PC-3 (cell line): ENCODE measurements around the gene USH2A. TPM values are rescaled to one million over a fixed set of nuclear protein-coding genes. Genes with fewer than 3 reads are reported as not detected.

Source experiments
- ATAC-seq: fragments of 200-7000 bp; cut with Tn5 transposase; 2 replicates; pipeline ENCODE4 v1.9.1; 2020; ENCODE audit warnings: mild to moderate bottlenecking, moderate library complexity
- BruUV-seq: library from RNA; stranded (reverse); fragments of 400-500 nt; replicated peaks from 2 replicates; lab custom pipeline; 2021; lab: Mats Ljungman, UMichigan
- CTCF ChIA-PET: fragments of 300-600 bp; sonication (Branson Sonifier 250); formaldehyde crosslinking; loops from one replicate; lab custom pipeline; 2022; ENCODE audit warnings: antibody characterized with exemption; lab: Charles Lee
- POLR2A ChIA-PET: fragments of 300-600 bp; sonication (Branson Sonifier 250); formaldehyde crosslinking; loops from one replicate; lab custom pipeline; 2022; ENCODE audit warnings: antibody characterized with exemption; ENCODE audit not compliant: unreplicated experiment; lab: Charles Lee
- DNase-seq: peaks from one replicate; pipeline ENCODE4 v3.0.0-alpha.2; 2015
- H2AFZ ChIP-seq: fragments of 300-600 bp; sonication (generic); 2 replicates; pipeline ENCODE4 v1.6.0; 2016; ENCODE audit warnings: antibody characterized with exemption, low read length
- H3F3A ChIP-seq: fragments of 300-600 bp; sonication (generic); one replicate; pipeline ENCODE4 v1.6.0; 2017; ENCODE audit warnings: antibody characterized with exemption, low read length, control low read depth, mild to moderate bottlenecking; ENCODE audit not compliant: unreplicated experiment
- H3K27ac ChIP-seq: fragments of 300-600 bp; sonication (generic); 2 replicates; pipeline ENCODE4 v1.5.1; 2016; ENCODE audit warnings: mild to moderate bottlenecking, low read length
- H3K27me3 ChIP-seq: fragments of 300-600 bp; sonication (generic); 2 replicates; pipeline ENCODE4 v1.6.1; 2016; ENCODE audit warnings: low read length, mixed read lengths
- H3K36me3 ChIP-seq: fragments of 300-600 bp; sonication (generic); 2 replicates; pipeline ENCODE4 v1.6.1; 2016; ENCODE audit warnings: low read depth, mixed run types, low read length, mixed read lengths
- H3K4me1 ChIP-seq: fragments of 300-600 bp; sonication (generic); 2 replicates; pipeline ENCODE4 v1.5.1; 2016; ENCODE audit warnings: low read length; ENCODE audit not compliant: insufficient read depth
- H3K4me2 ChIP-seq: fragments of 300-600 bp; sonication (generic); 2 replicates; pipeline ENCODE4 v1.6.0; 2016; ENCODE audit warnings: low read length
- H3K4me3 ChIP-seq: fragments of 300-600 bp; sonication (generic); 2 replicates; pipeline ENCODE4 v1.5.1; 2016; ENCODE audit warnings: mild to moderate bottlenecking, low read length, mixed read lengths
- H3K79me2 ChIP-seq: fragments of 300-600 bp; sonication (generic); 2 replicates; pipeline ENCODE4 v1.6.1; 2017; ENCODE audit warnings: low read length, mixed read lengths
- H3K9ac ChIP-seq: fragments of 300-600 bp; sonication (generic); 2 replicates; pipeline ENCODE4 v1.6.0; 2016; ENCODE audit warnings: mild to moderate bottlenecking, low read length
- H3K9me2 ChIP-seq: fragments of 300-600 bp; sonication (generic); replicated peaks from 2 replicates; pipeline ENCODE4 v1.6.1; 2016; ENCODE audit warnings: mixed run types, low read length, mixed read lengths
- H3K9me3 ChIP-seq: fragments of 300-600 bp; sonication (generic); 2 replicates; pipeline ENCODE4 v1.6.1; 2016; ENCODE audit warnings: low read length, mixed read lengths
- H4K20me1 ChIP-seq: fragments of 300-600 bp; sonication (generic); 2 replicates; pipeline ENCODE4 v1.6.1; 2016; ENCODE audit warnings: low read length, mixed read lengths
- CTCF ChIP-seq: fragments of 300-600 bp; sonication (generic); conservative IDR thresholded peaks from 2 replicates; pipeline ENCODE4 v1.5.1; 2017; ENCODE audit warnings: antibody characterized with exemption, low read depth, mild to moderate bottlenecking, low read length
- EZH2 ChIP-seq: fragments of 300-600 bp; sonication (generic); IDR thresholded peaks from one replicate; pipeline ENCODE4 v1.6.1; 2017; ENCODE audit warnings: antibody characterized with exemption, mild to moderate bottlenecking, low read length; ENCODE audit not compliant: unreplicated experiment
- EZH2phosphoT487 ChIP-seq: fragments of 300-600 bp; sonication (generic); IDR thresholded peaks from 2 replicates; pipeline ENCODE4 v1.6.1; 2018; ENCODE audit warnings: mild to moderate bottlenecking, antibody characterized with exemption, low read length, borderline replicate concordance
- intact Hi-C: fragments of 100-400 bp; cut with micrococcal nuclease; formaldehyde crosslinking; loops from 2 replicates; pipeline ENCODE4 v1.9.0; 2023
- total RNA-seq: library from RNA; depleted of rRNA; stranded (reverse); fragments of >200 nt; gene quantifications from 2 replicates; pipeline ENCODE4 v1.2.3, GENCODE V29; 2014

The USH2A gene
- total RNA-seq, 1 experiment from 2014 or later: not detected

DNA sequence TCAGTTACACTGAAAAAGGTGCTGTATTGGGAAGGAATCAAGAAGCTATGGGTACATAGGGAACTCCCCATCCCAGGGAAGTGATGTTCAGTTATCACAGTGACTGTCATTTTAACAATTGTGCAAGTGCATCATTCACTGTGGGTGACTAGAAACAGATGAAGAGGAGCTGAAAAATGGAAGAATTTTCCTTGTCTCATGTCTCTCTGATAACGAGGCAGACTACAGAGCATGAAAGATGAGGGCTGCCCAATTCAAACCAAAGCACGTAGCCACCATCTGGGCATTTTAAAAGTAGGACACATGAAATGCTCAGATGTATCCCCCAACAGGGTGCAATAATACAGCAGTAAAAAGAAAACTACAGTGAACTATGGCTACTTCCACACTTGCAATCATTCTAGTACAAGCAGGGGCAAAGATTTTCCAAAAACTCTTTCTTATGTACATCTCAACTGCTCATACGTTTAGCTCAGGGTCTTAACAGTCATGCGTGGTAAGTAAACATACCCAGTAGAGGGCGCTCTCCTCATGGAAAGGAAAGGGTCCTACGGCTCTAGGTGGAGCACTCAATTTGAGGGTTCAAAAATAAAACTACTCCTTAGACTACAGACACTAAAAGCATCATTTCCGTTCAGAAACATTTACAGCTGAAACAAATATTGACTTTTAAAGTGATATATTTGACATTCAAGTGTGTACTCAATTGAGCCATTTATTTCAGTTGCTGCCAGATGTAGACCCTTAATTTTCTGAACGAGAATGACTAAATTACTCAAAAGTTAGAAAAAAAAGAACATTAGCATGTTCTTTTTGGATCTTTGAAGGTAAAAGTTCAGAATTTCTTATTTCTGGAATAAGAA lies 713.0 kb downstream of the USH2A start:
- no peak for TF ChIP-seq EZH2phosphoT487
- TF ChIP-seq CTCF: peak; percentile 99
- DNase-seq: peak; percentile 93

DNA sequence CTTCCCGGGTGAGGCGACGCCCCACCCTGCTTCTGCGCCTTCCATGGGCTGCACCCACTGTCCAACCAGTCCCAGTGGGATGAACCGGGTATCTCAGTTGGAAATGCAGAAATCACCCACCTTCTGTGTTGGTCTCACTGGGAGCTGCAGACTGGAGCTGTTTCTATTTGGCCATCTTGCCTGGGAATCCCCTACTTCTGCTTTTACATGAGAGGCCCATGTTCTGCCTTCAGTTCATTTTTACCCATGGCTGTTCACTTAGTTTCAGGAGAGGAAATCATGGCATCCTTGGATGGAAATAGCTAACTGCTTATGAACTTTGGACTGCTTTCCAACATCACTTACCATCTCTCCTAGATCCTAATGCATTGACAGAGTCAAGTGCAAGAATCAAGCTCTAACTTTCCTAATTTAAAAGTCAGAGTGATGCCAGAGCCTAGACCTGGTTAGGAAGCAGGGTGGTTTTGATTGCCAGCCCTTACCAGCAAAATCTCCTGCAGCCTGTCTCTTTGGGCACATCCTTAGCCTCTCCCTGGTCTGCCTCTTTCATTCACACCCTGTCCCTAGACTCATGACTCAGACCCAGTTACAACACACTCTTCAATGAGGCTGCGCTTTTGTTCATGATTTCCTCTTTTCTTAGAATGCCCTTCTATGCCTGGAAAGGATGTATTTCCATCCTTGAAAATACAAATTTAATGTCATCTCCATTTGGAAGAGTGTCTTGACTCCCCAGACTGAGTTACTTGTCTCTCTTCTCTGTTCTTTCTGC lies 719.0 kb downstream of the USH2A start:
- ATAC-seq: peak; percentile 58; the same call in 1 of the 2 replicates
- no peak overlapping the region for H2AFZ ChIP-seq

More for the DNA sequence above, 713.0 kb downstream of the USH2A start:
- Histone ChIP-seq H3K27ac (no peak overlapping the region), H3K79me2 (no peaks in the 10 kb centered on the region), H3K27me3 (peaks cover 27% of the 10 kb centered on the region), H3K9me2 (no peaks in the 10 kb centered on the region), H3K4me3 (no peak overlapping the region), H2AFZ (no peak overlapping the region), H3K36me3 (no peaks in the 10 kb centered on the region), H4K20me1 (no peaks in the 10 kb centered on the region), H3K9me3 (no peaks in the 10 kb centered on the region), H3F3A (no peaks in the 10 kb centered on the region), H3K4me1 (0 out of 2 replicates have a peak, but pooled peaks cover 3% of the 10 kb centered on the region), H3K9ac (no peak overlapping the region), H3K4me2 (no peak overlapping the region)
- intact Hi-C loops: loop anchor here (2.0 kb wide), 1 partner anchor 77 kb away; no protein-coding TSS in a partner anchor
- ATAC-seq: peak; percentile 70
- no TSS peak for BruUV-seq
- ChIA-PET POLR2A (no interaction called here), CTCF (interaction anchor here (0.6 to 0.7 kb wide), 4 partner anchors 34 to 527 kb away, joined by 3 to 5 read pairs (median 4); no protein-coding TSS in a partner anchor)

More for the DNA sequence above, 719.0 kb downstream of the USH2A start:
- no peaks in the 10 kb centered on the region for H4K20me1 ChIP-seq
- H3K4me2 ChIP-seq: no peak overlapping the region
- POLR2A ChIA-PET: no interaction called here
- no peaks in the 10 kb centered on the region for H3K9me2 ChIP-seq
- intact Hi-C loops: no loop called here
- DNase-seq: peak; percentile 31
- no peak overlapping the region for H3K27ac ChIP-seq
- TF ChIP-seq EZH2: no peak
- no peak for TF ChIP-seq CTCF
- no peak for TF ChIP-seq EZH2phosphoT487
- CTCF ChIA-PET: no interaction called here
- H3F3A ChIP-seq: no peaks in the 10 kb centered on the region
- no TSS peak for BruUV-seq
- no peak overlapping the region for H3K4me3 ChIP-seq
- no peak overlapping the region for H3K9ac ChIP-seq
- no peaks in the 10 kb centered on the region for H3K36me3 ChIP-seq
- no peaks in the 10 kb centered on the region for H3K79me2 ChIP-seq
- no peaks in the 10 kb centered on the region for H3K4me1 ChIP-seq
- H3K27me3 ChIP-seq: peaks cover 35% of the 10 kb centered on the region
- H3K9me3 ChIP-seq: no peaks in the 10 kb centered on the region
